HG02571 (cell line): ENCODE results near the gene SRMS.
A peak's percentile ranks its signal among the peaks of the same experiment; 100 is the strongest.
"Not testable (repeated sequence)": the region's sequence is repeated elsewhere in the genome, so short reads cannot be mapped to it uniquely, and the experiment has no call there.

ENCODE experiments used
- ATAC-seq: cut with Tn5 transposase; IDR thresholded peaks from one replicate; pipeline ENCODE4 v1.9.1; 2021; ENCODE audit warnings: mild to moderate bottlenecking, moderate library complexity; ENCODE audit not compliant: unreplicated experiment

The SRMS gene

GRCh38 chr20:63525971-63526370 lies 21.6 kb downstream of the SRMS start:
- ATAC-seq: no peak

GRCh38 chr20:63525185-63525584 lies 22.4 kb downstream of the SRMS start:
- no peak for ATAC-seq

GRCh38 chr20:63522981-63523611 lies 24.5 kb downstream of the SRMS start:
- ATAC-seq: no peak

- no peak for ATAC-seq
These were observed 25.3 kb downstream of the SRMS start for GRCh38 chr20:63522091-63522868.

- no peak for ATAC-seq
These were observed 25.9 kb downstream of the SRMS start for GRCh38 chr20:63521602-63522001.

- ATAC-seq: peak; percentile 29
These were observed 26.5 kb downstream of the SRMS start for GRCh38 chr20:63520934-63521601.

GRCh38 chr20:63520504-63520933 lies 27.0 kb downstream of the SRMS start, which contains the start of gene PPDPF:
Gene PPDPF (plus strand): TSS chr20:63520765. CDS start chr20:63521309, 544 bp downstream.
- peak; percentile 57 for ATAC-seq

GRCh38 chr20:63519668-63520503 lies 27.7 kb downstream of the SRMS start:
- ATAC-seq: peak; percentile 34

- no peak for ATAC-seq
These were observed 28.4 kb downstream of the SRMS start for GRCh38 chr20:63518946-63519667.

- no peak for ATAC-seq
These were observed 29.1 kb downstream of the SRMS start for GRCh38 chr20:63518351-63518861.

GRCh38 chr20:63517376-63518309 lies 29.9 kb downstream of the SRMS start:
- ATAC-seq: no peak

GRCh38 chr20:63514520-63514919 lies 33.0 kb downstream of the SRMS start:
- ATAC-seq: not testable (repeated sequence)

- no peak for ATAC-seq
These were observed 34.3 kb downstream of the SRMS start for GRCh38 chr20:63513207-63513606.

- ATAC-seq: no peak
These were observed 38.4 kb downstream of the SRMS start for GRCh38 chr20:63509088-63509564.

GRCh38 chr20:63508072-63508768 lies 39.3 kb downstream of the SRMS start:
- no peak for ATAC-seq

- no peak for ATAC-seq
These were observed 40.3 kb downstream of the SRMS start for GRCh38 chr20:63507083-63507743.

- no peak for ATAC-seq
These were observed 41.8 kb downstream of the SRMS start for GRCh38 chr20:63505723-63506122.

GRCh38 chr20:63505281-63505680 lies 42.3 kb downstream of the SRMS start:
- ATAC-seq: no peak
